ENCODE measurements around the gene RILP.

GRCh38 chr17:1673041-1673785 is 23.5 kb upstream of the RILP start:
- TF ChIP-seq CTCF (IDR thresholded peaks at IDR 0.05) (no peak), POLR2A (IDR thresholded peaks at IDR 0.05) (no peak)

All from tibial nerve (tissue), 3 donors.